HEK293 (cell line): ENCODE measurements around the gene C1orf21.

Experiments used
- HOXA7 ChIP-seq: sonication (generic); formaldehyde crosslinking; IDR thresholded peaks from 2 replicates; pipeline ENCODE4 v1.8.1; 2022; ENCODE audit warnings: missing genetic modification reagents, borderline replicate concordance
- KLF1 ChIP-seq: fragments of 450-650 bp; formaldehyde crosslinking; IDR thresholded peaks from 2 replicates; pipeline ENCODE4 v1.5.1; 2016; ENCODE audit warnings: missing biosample characterization, missing genetic modification characterization
- KLF8 ChIP-seq: fragments of 450-650 bp; formaldehyde crosslinking; IDR thresholded peaks from 2 replicates; pipeline ENCODE4 v1.5.1; 2016; ENCODE audit warnings: missing biosample characterization, missing genetic modification characterization
- SCRT2 ChIP-seq: fragments of 450-650 bp; formaldehyde crosslinking; IDR thresholded peaks from 2 replicates; pipeline ENCODE4 v1.5.1; 2016; ENCODE audit warnings: missing biosample characterization, missing genetic modification characterization
- TCF7L2 ChIP-seq: IDR thresholded peaks from 2 replicates; pipeline ENCODE4 v1.6.1; 2011; ENCODE audit warnings: low read depth, mild to moderate bottlenecking, inconsistent platforms, low read length, moderate library complexity, borderline replicate concordance
- ZFP3 ChIP-seq: fragments of 450-650 bp; formaldehyde crosslinking; IDR thresholded peaks from 2 replicates; pipeline ENCODE4 v1.5.1; 2016; ENCODE audit warnings: low read depth, missing biosample characterization, missing genetic modification characterization
- ZNF16 ChIP-seq: fragments of 450-650 bp; formaldehyde crosslinking; IDR thresholded peaks from 2 replicates; pipeline ENCODE4 v1.5.1; 2016; ENCODE audit warnings: low read depth, missing biosample characterization, missing genetic modification characterization
- ZNF184 ChIP-seq: fragments of 450-650 bp; IDR thresholded peaks from 2 replicates; pipeline ENCODE4 v1.5.1; 2018; ENCODE audit warnings: missing biosample characterization, mild to moderate bottlenecking, missing genetic modification characterization
- ZNF214 ChIP-seq: fragments of 450-650 bp; formaldehyde crosslinking; IDR thresholded peaks from 2 replicates; pipeline ENCODE4 v1.5.1; 2017; ENCODE audit warnings: missing biosample characterization, mild to moderate bottlenecking, missing genetic modification characterization, borderline replicate concordance
- ZNF335 ChIP-seq: fragments of 450-650 bp; formaldehyde crosslinking; conservative IDR thresholded peaks from 2 replicates; pipeline ENCODE4 v1.5.1; 2016; ENCODE audit warnings: missing biosample characterization, missing genetic modification characterization
- ZNF354C ChIP-seq: fragments of 450-650 bp; formaldehyde crosslinking; IDR thresholded peaks from 2 replicates; pipeline ENCODE4 v1.5.1; 2016; ENCODE audit warnings: missing biosample characterization, missing genetic modification characterization, low read depth, borderline replicate concordance
- ZNF391 ChIP-seq: fragments of 450-650 bp; formaldehyde crosslinking; IDR thresholded peaks from 2 replicates; pipeline ENCODE4 v1.5.1; 2016; ENCODE audit warnings: low read depth, missing biosample characterization, missing genetic modification characterization, borderline replicate concordance
- ZNF521 ChIP-seq: fragments of 450-650 bp; formaldehyde crosslinking; IDR thresholded peaks from 2 replicates; pipeline ENCODE4 v1.5.1; 2017; ENCODE audit warnings: missing biosample characterization, mild to moderate bottlenecking, missing genetic modification characterization
- ZNF549 ChIP-seq: fragments of 450-650 bp; IDR thresholded peaks from 2 replicates; pipeline ENCODE4 v1.5.1; 2018; ENCODE audit warnings: missing biosample characterization, missing genetic modification characterization, mild to moderate bottlenecking, inconsistent platforms, moderate library complexity
- ZNF558 ChIP-seq: fragments of 450-650 bp; formaldehyde crosslinking; IDR thresholded peaks from 2 replicates; pipeline ENCODE4 v1.5.1; 2016; ENCODE audit warnings: missing biosample characterization, missing genetic modification characterization
- ZNF585B ChIP-seq: fragments of 450-650 bp; formaldehyde crosslinking; IDR thresholded peaks from 2 replicates; pipeline ENCODE4 v1.5.1; 2016; ENCODE audit warnings: missing biosample characterization, missing genetic modification characterization
- ZNF600 ChIP-seq: fragments of 450-650 bp; formaldehyde crosslinking; IDR thresholded peaks from 2 replicates; pipeline ENCODE4 v1.5.1; 2016; ENCODE audit warnings: missing biosample characterization, missing genetic modification characterization
- ZNF658 ChIP-seq: fragments of 450-650 bp; formaldehyde crosslinking; IDR thresholded peaks from 2 replicates; pipeline ENCODE4; 2016; ENCODE audit warnings: missing biosample characterization, missing genetic modification characterization
- ZNF747 ChIP-seq: fragments of 450-650 bp; formaldehyde crosslinking; IDR thresholded peaks from 2 replicates; pipeline ENCODE4 v1.5.1; 2016; ENCODE audit warnings: missing biosample characterization, missing genetic modification characterization
- ZNF76 ChIP-seq: fragments of 450-650 bp; formaldehyde crosslinking; IDR thresholded peaks from 2 replicates; pipeline ENCODE4; 2016; ENCODE audit warnings: low read depth, missing biosample characterization, missing genetic modification characterization, borderline replicate concordance
- ZNF785 ChIP-seq: fragments of 450-650 bp; formaldehyde crosslinking; IDR thresholded peaks from 2 replicates; pipeline ENCODE4 v1.5.1; 2016; ENCODE audit warnings: missing biosample characterization, missing genetic modification characterization
- ZNF837 ChIP-seq: fragments of 450-650 bp; formaldehyde crosslinking; IDR thresholded peaks from 2 replicates; pipeline ENCODE4 v1.5.1; 2016; ENCODE audit warnings: missing biosample characterization, missing genetic modification characterization
- TF ChIP-seq, protein P1 (sequence below): fragments of 450-650 bp; formaldehyde crosslinking; IDR thresholded peaks from 2 replicates; pipeline ENCODE4 v1.5.1; 2017; ENCODE audit warnings: missing biosample characterization, missing genetic modification characterization
- TF ChIP-seq, protein P2 (sequence below): fragments of 450-650 bp; formaldehyde crosslinking; IDR thresholded peaks from 2 replicates; pipeline ENCODE4 v1.5.1; 2017; ENCODE audit warnings: missing biosample characterization, missing genetic modification characterization
- TF ChIP-seq, protein P3 (sequence below): fragments of 450-650 bp; formaldehyde crosslinking; IDR thresholded peaks from 2 replicates; pipeline ENCODE4 v1.5.1; 2017; ENCODE audit warnings: missing biosample characterization, mild to moderate bottlenecking, missing genetic modification characterization, moderate library complexity
- TF ChIP-seq, protein P4 (sequence below): fragments of 450-650 bp; formaldehyde crosslinking; conservative IDR thresholded peaks from 2 replicates; pipeline ENCODE4 v1.5.1; 2016; ENCODE audit warnings: low read depth, missing biosample characterization, missing genetic modification characterization
- TF ChIP-seq, protein P5 (sequence below): fragments of 450-650 bp; IDR thresholded peaks from 2 replicates; pipeline ENCODE4 v1.5.1; 2018; ENCODE audit warnings: missing biosample characterization, mild to moderate bottlenecking, missing genetic modification characterization
- TF ChIP-seq, protein P6 (sequence below): fragments of 450-650 bp; formaldehyde crosslinking; IDR thresholded peaks from 2 replicates; pipeline ENCODE4 v1.5.1; 2016; ENCODE audit warnings: missing biosample characterization, missing genetic modification characterization

C1orf21 gene

DNA sequence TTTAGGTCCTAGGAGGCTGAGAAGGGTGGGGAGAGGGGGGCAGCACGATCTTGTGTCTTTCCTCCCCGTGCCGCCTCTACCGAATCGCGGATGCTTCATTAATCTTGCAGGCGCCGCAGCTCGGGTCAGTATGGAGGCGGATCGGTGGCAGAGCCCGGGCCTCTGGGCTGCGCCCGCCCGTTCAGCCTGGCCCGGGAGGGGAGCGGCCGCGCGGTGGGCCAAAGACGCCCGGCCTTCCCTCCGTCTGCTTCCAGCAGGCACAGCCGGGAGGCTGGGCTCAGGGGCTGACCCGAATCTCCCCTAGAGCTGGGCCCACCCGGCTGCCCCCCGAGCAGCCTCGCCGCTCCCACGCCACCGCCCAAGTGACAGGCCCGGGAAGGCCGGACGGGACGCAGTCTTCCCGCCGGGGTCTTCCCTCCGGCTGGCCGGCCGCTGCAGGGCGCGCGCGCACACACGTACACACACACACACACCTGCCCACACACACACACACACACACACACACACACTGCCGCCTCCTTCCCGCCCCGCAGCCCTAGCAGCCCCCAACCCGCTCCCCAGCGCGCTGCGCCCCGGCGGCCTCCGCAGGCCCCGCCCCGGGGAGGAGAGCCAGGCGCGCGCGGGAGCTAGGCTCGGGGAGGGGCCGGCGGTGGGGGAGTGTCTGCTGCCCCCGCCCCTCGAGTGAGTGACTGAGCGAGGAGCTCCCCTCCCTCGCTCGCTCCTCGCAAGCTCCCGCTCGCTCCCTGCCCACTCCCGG is at the start of gene C1orf21 (continued):
- TF ChIP-seq SCRT2 (tag by site-specific recombination) (0 out of 2 replicates have a peak, but pooled peaks have one; percentile 36), KLF1 (tag by site-specific recombination) (peak; percentile 93), ZNF16 (no peak; the same call in 1 of the 2 replicates), ZNF549 (tag by site-specific recombination) (no peak), ZNF658 (tag by site-specific recombination) (0 out of 2 replicates have a peak, but pooled peaks have one; percentile 83), ZNF600 (tag by site-specific recombination) (peak; percentile 84), ZNF76 (tag by site-specific recombination) (peak; percentile 79), ZNF335 (tag by site-specific recombination) (peak; percentile 91), KLF8 (tag by site-specific recombination) (peak; percentile 98), ZNF214 (tag by site-specific recombination) (no peak), ZNF184 (no peak), HOXA7 (CRISPR knock-in tag) (no peak), ZNF785 (tag by site-specific recombination) (peak; percentile 97), ZNF521 (tag by site-specific recombination) (no peak), ZFP3 (tag by site-specific recombination) (no peak; the same call in 1 of the 2 replicates), ZNF354C (no peak), ZNF558 (tag by site-specific recombination) (no peak), ZNF837 (peak; percentile 89; the same call in 1 of the 2 replicates), TCF7L2 (no peak), ZNF747 (no peak), ZNF391 (tag by site-specific recombination) (peak; percentile 94), ZNF585B (tag by site-specific recombination) (no peak)
- TF ChIP-seq, protein P1, sequence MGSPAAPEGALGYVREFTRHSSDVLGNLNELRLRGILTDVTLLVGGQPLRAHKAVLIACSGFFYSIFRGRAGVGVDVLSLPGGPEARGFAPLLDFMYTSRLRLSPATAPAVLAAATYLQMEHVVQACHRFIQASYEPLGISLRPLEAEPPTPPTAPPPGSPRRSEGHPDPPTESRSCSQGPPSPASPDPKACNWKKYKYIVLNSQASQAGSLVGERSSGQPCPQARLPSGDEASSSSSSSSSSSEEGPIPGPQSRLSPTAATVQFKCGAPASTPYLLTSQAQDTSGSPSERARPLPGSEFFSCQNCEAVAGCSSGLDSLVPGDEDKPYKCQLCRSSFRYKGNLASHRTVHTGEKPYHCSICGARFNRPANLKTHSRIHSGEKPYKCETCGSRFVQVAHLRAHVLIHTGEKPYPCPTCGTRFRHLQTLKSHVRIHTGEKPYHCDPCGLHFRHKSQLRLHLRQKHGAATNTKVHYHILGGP: peak; percentile 69; the same call in 1 of the 2 replicates
- TF ChIP-seq, protein P2, sequence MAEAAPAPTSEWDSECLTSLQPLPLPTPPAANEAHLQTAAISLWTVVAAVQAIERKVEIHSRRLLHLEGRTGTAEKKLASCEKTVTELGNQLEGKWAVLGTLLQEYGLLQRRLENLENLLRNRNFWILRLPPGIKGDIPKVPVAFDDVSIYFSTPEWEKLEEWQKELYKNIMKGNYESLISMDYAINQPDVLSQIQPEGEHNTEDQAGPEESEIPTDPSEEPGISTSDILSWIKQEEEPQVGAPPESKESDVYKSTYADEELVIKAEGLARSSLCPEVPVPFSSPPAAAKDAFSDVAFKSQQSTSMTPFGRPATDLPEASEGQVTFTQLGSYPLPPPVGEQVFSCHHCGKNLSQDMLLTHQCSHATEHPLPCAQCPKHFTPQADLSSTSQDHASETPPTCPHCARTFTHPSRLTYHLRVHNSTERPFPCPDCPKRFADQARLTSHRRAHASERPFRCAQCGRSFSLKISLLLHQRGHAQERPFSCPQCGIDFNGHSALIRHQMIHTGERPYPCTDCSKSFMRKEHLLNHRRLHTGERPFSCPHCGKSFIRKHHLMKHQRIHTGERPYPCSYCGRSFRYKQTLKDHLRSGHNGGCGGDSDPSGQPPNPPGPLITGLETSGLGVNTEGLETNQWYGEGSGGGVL (tag by site-specific recombination): peak; percentile 99
- TF ChIP-seq, protein P3, sequence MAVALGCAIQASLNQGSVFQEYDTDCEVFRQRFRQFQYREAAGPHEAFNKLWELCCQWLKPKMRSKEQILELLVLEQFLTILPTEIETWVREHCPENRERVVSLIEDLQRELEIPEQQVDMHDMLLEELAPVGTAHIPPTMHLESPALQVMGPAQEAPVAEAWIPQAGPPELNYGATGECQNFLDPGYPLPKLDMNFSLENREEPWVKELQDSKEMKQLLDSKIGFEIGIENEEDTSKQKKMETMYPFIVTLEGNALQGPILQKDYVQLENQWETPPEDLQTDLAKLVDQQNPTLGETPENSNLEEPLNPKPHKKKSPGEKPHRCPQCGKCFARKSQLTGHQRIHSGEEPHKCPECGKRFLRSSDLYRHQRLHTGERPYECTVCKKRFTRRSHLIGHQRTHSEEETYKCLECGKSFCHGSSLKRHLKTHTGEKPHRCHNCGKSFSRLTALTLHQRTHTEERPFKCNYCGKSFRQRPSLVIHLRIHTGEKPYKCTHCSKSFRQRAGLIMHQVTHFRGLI (tag by site-specific recombination): peak; percentile 85
- TF ChIP-seq, protein P4, sequence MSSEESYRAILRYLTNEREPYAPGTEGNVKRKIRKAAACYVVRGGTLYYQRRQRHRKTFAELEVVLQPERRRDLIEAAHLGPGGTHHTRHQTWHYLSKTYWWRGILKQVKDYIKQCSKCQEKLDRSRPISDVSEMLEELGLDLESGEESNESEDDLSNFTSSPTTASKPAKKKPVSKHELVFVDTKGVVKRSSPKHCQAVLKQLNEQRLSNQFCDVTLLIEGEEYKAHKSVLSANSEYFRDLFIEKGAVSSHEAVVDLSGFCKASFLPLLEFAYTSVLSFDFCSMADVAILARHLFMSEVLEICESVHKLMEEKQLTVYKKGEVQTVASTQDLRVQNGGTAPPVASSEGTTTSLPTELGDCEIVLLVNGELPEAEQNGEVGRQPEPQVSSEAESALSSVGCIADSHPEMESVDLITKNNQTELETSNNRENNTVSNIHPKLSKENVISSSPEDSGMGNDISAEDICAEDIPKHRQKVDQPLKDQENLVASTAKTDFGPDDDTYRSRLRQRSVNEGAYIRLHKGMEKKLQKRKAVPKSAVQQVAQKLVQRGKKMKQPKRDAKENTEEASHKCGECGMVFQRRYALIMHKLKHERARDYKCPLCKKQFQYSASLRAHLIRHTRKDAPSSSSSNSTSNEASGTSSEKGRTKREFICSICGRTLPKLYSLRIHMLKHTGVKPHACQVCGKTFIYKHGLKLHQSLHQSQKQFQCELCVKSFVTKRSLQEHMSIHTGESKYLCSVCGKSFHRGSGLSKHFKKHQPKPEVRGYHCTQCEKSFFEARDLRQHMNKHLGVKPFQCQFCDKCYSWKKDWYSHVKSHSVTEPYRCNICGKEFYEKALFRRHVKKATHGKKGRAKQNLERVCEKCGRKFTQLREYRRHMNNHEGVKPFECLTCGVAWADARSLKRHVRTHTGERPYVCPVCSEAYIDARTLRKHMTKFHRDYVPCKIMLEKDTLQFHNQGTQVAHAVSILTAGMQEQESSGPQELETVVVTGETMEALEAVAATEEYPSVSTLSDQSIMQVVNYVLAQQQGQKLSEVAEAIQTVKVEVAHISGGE (tag by site-specific recombination): peak; percentile 49; the same call in 1 of the 2 replicates
- TF ChIP-seq, protein P5, sequence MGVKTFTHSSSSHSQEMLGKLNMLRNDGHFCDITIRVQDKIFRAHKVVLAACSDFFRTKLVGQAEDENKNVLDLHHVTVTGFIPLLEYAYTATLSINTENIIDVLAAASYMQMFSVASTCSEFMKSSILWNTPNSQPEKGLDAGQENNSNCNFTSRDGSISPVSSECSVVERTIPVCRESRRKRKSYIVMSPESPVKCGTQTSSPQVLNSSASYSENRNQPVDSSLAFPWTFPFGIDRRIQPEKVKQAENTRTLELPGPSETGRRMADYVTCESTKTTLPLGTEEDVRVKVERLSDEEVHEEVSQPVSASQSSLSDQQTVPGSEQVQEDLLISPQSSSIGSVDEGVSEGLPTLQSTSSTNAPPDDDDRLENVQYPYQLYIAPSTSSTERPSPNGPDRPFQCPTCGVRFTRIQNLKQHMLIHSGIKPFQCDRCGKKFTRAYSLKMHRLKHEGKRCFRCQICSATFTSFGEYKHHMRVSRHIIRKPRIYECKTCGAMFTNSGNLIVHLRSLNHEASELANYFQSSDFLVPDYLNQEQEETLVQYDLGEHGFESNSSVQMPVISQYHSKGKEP (tag by site-specific recombination): peak; percentile 16; the same call in 1 of the 2 replicates
- TF ChIP-seq, protein P6, sequence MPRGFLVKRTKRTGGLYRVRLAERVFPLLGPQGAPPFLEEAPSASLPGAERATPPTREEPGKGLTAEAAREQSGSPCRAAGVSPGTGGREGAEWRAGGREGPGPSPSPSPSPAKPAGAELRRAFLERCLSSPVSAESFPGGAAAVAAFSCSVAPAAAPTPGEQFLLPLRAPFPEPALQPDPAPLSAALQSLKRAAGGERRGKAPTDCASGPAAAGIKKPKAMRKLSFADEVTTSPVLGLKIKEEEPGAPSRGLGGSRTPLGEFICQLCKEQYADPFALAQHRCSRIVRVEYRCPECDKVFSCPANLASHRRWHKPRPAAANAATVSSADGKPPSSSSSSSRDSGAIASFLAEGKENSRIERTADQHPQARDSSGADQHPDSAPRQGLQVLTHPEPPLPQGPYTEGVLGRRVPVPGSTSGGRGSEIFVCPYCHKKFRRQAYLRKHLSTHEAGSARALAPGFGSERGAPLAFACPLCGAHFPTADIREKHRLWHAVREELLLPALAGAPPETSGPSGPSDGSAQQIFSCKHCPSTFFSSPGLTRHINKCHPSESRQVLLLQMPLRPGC: peak; percentile 89
